Esophagus squamous epithelium (tissue), 4 donors: ENCODE results near the gene ERN1.

Source experiments
- CTCF ChIP-seq, 6 experiments: fragments of 450-650 bp in 4 of 6; fragments of 200-600 bp in 2 of 6; sonication (generic) in 2 of 6; IDR thresholded peaks; one replicate each; pipeline ENCODE4 v1.5.1; 2016 to 2019; ENCODE audit warnings: antibody characterized with exemption in 6 of 6, mild to moderate bottlenecking in 4 of 6, moderate library complexity in 4 of 6
- POLR2A ChIP-seq, 4 donors: fragments of 450-650 bp; IDR thresholded peaks; one replicate each; pipeline ENCODE4 v1.6.1; 2017; ENCODE audit warnings: antibody characterized with exemption in 4 of 4, mild to moderate bottlenecking in 4 of 4, moderate library complexity in 3 of 4

DNA sequence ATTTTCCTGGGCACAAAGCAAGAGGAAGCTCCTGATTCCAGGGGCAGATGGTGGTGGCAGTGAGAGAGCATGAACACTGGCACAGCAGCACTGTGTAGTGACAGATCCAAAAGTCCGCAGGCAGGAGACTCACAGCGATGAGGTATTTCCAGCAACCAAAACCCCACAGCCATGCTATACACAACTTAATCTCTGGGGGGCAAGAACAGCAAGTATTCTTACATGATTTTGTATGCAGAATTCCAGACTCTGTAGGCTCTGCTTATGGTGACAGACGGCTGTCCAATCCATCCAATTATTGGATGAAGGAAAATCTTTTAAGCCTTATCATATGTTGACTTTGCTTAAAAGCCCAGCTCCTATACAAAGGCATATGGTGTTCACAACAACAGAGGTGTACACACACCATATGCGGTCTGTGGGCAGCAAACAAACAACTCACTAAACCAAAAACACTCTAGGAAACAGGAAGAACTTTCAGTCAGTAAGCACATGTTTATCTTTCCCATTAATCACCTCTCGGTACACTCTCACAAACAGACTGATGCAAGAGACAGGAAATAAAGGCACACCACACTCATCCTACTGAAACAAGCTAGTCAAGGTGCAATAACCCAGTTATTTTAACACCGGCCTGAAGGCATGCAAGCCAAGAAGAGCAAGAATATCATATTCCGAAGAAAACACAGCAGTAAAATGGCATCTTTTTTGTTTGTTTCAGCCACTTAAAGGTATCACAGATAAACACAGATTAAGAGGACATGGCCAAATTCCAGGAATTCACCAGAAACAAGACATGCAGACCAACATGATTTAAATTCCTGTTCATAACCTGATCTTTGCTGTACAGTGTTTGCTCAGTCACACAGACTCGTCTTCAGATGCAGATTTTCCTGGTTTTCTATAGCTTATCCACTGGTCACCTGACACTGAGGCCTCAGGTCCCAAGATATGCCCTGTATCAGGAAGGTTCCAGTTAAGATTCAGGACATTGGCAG lies 47.8 kb downstream of the ERN1 start:
- TF ChIP-seq CTCF (IDR thresholded peaks at IDR 0.05) (no peak), POLR2A (IDR thresholded peaks at IDR 0.05) (peak in 1 of 4 donors; percentile 23)
